Activated CD8-positive, alpha-beta T cell treated with anti-CD3 and anti-CD28 coated beads for 36 hours (primary cell): ENCODE data around the gene TEAD3. TPM values are rescaled to one million over a fixed set of nuclear protein-coding genes. Genes with fewer than 3 reads are reported as not detected.

Source experiments
- ATAC-seq: fragments of 200-7000 bp; cut with Tn5 transposase; one replicate; pipeline ENCODE4 v1.10.0; 2021; ENCODE audit warnings: mild to moderate bottlenecking, moderate library complexity
- CTCF ChIA-PET: fragments of 350-600 bp; sonication (Branson Sonifier 250); formaldehyde crosslinking; loops from one replicate; lab custom pipeline; 2021; ENCODE audit warnings: antibody characterized with exemption; lab: Charles Lee
- POLR2A ChIA-PET: fragments of 350-600 bp; sonication (Branson Sonifier 250); formaldehyde crosslinking; loops from one replicate; lab custom pipeline; 2021; ENCODE audit warnings: antibody characterized with exemption; lab: Charles Lee
- DNase-seq: peaks from one replicate; pipeline ENCODE4 v3.0.0-alpha.2; 2020
- H3K27ac Mint-ChIP-seq: one replicate; pipeline ENCODE4 v1.8.0; 2021; ENCODE audit warnings: mild to moderate bottlenecking, mixed read lengths
- H3K27me3 Mint-ChIP-seq: one replicate; pipeline ENCODE4 v1.8.0; 2021; ENCODE audit warnings: mixed read lengths
- H3K36me3 Mint-ChIP-seq: one replicate; pipeline ENCODE4 v1.8.0; 2021; ENCODE audit warnings: low read depth, mixed read lengths
- H3K4me1 Mint-ChIP-seq: one replicate; pipeline ENCODE4 v1.8.0; 2021; ENCODE audit warnings: low read depth, mixed read lengths
- H3K4me3 Mint-ChIP-seq: one replicate; pipeline ENCODE4 v1.8.0; 2021; ENCODE audit warnings: mild to moderate bottlenecking, moderate library complexity, mixed read lengths
- H3K9me3 Mint-ChIP-seq: one replicate; pipeline ENCODE4 v1.8.0; 2021; ENCODE audit warnings: mixed read lengths
- intact Hi-C: fragments of 100-400 bp; cut with micrococcal nuclease; formaldehyde crosslinking; loops from one replicate; pipeline ENCODE4 v1.10.0; 2022
- total RNA-seq, 2 experiments: library from RNA; stranded (reverse); gene quantifications; one replicate each; pipeline ENCODE4 v1.2.3, GENCODE V29; 2021
- TF ChIP-seq, protein P1 (sequence below): fragments of 200-600 bp; IDR thresholded peaks from one replicate; pipeline ENCODE4 v1.8.0; 2022; ENCODE audit warnings: antibody characterized with exemption, mild to moderate bottlenecking

Gene TEAD3
- total RNA-seq, 2 experiments from 2014 or later = 0.68 to 0.81 TPM

DNA sequence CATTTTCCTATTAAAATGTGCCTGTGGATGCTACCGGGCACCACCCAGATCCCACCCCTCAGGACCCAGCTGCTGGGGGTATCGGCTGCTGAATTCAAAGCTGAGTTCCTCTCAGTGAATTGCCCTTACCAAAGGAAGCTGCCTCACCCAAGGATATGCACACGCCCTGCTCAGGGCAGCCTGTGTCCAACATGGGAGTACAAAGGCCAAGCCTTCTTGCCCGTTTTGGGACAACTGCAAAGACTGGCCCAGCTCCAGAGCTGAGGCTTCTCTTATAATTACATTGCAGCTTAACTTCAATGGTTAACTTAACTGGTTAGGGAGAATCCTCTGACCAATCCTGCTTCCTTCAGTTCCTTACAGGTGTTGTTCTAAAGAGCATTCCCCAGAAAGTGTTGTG, 64.6 kb downstream of the TEAD3 start:
- CTCF ChIA-PET = interaction anchor here (0.7 to 2.5 kb wide), 3 partner anchors 13 to 19 kb away, joined by 3 to 7 read pairs (median 6); no protein-coding TSS in a partner anchor
- no peak overlapping the region for H3K27ac Mint-ChIP-seq

DNA sequence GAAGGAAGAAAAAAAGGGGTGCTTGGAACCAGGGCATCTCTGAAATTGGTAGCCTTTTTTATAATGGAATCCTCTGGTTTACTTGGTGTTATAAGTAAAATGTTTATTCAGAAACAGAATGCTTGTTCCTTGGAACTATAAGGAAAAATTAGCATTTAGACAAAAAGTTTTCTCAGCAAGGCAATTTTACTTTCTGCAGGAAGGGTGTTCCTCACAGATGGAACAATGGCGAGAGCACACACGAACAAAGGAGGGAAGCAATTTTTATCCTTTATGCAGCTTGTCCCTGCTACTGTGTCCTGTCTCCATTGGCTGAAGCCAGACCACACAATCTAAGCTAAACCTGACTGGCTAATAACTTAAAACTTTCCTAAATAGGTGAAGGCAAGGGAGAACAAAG, 67.4 kb downstream of the TEAD3 start:
- H3K4me3 Mint-ChIP-seq = no peak overlapping the region
- peaks cover 16% of the 10 kb centered on the region for H3K9me3 Mint-ChIP-seq
- ChIA-PET POLR2A (no interaction called here), CTCF (no interaction called here)
- no peak for DNase-seq
- no peaks in the 10 kb centered on the region for H3K27me3 Mint-ChIP-seq
- ATAC-seq = no peak
- H3K36me3 Mint-ChIP-seq = peaks cover 25% of the 10 kb centered on the region
- TF ChIP-seq, protein P1, sequence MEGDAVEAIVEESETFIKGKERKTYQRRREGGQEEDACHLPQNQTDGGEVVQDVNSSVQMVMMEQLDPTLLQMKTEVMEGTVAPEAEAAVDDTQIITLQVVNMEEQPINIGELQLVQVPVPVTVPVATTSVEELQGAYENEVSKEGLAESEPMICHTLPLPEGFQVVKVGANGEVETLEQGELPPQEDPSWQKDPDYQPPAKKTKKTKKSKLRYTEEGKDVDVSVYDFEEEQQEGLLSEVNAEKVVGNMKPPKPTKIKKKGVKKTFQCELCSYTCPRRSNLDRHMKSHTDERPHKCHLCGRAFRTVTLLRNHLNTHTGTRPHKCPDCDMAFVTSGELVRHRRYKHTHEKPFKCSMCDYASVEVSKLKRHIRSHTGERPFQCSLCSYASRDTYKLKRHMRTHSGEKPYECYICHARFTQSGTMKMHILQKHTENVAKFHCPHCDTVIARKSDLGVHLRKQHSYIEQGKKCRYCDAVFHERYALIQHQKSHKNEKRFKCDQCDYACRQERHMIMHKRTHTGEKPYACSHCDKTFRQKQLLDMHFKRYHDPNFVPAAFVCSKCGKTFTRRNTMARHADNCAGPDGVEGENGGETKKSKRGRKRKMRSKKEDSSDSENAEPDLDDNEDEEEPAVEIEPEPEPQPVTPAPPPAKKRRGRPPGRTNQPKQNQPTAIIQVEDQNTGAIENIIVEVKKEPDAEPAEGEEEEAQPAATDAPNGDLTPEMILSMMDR = no peak
- H3K27ac Mint-ChIP-seq = no peak overlapping the region
- intact Hi-C loops = no loop called here
- H3K4me1 Mint-ChIP-seq = no peaks in the 10 kb centered on the region

More for the DNA sequence above, 64.6 kb downstream of the TEAD3 start:
- intact Hi-C loops = no loop called here
- Mint-ChIP-seq H3K4me1 (no peaks in the 10 kb centered on the region), H3K4me3 (no peak overlapping the region), H3K27me3 (no peaks in the 10 kb centered on the region), H3K9me3 (peaks cover 16% of the 10 kb centered on the region), H3K36me3 (peaks cover 9% of the 10 kb centered on the region)
- TF ChIP-seq, protein P1 = no peak
- POLR2A ChIA-PET = no interaction called here
- no peak for DNase-seq
- no peak for ATAC-seq

DNA sequence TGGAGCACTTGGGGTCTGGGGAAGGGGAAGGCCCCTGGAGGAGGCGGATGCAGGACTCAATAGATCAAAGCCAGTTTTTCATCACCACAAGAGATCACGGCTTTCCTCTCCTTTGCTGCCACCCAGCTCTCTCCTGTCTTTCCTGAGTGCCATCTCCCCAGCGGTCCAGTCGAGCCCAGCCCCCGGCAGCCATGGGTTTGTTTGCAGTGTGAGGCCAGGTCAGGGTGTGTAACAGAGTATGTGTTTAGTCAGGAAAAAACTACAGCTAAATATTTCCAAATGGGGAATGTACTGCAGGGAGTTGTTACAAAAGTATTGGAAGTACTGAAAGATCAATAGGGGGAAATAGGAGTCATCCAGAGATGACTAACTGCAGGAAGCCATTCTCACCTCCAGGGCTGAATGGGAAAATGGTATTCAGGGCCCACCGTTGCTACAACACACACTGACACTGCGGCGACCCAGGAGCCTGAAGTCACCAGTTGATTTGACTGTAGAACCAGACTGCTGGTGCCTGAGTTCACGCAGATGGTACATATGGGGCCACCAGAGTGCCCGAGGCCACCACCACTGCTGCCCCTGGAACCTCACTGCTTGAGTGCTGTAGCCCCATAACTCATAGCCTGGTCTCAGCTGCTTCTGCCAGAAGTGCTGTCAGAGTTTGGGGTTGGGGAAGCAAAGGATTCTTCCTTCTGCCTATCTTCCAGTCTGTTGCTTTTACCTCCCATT, 68.3 kb downstream of the TEAD3 start:
- TF ChIP-seq, protein P1 = no peak
- DNase-seq = no peak
- no peak for ATAC-seq
- Mint-ChIP-seq H3K27ac (no peak overlapping the region), H3K4me1 (no peaks in the 10 kb centered on the region), H3K27me3 (no peaks in the 10 kb centered on the region), H3K9me3 (peaks cover 16% of the 10 kb centered on the region), H3K4me3 (no peak overlapping the region), H3K36me3 (peaks cover 25% of the 10 kb centered on the region)
- ChIA-PET POLR2A (interaction anchor here (0.7 to 1.0 kb wide), 2 partner anchors 10 to 12 kb away, joined by 3 read pairs; no protein-coding TSS in a partner anchor), CTCF (interaction anchor here (0.8 kb wide), 1 partner anchor 11 kb away, joined by 3 read pairs; no protein-coding TSS in a partner anchor)
- intact Hi-C loops = no loop called here

DNA sequence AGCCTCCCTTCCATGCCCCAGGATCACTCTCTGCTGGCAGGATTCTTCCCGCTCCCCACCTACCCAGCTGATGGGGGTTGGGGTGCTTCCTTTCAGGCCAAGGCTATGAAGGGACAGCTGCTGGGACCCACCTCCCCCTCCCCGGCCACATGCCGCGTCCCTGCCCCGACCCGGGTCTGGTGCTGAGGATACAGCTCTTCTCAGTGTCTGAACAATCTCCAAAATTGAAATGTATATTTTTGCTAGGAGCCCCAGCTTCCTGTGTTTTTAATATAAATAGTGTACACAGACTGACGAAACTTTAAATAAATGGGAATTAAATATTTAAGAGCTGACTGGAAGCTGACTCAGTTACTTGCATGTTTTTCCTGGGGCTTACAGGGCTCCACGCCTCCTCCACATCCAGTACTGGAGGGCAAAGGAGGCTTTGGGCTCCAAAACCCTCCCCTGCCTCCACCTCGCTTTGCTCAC, 69.0 kb downstream of the TEAD3 start:
- H3K36me3 Mint-ChIP-seq = peaks cover 25% of the 10 kb centered on the region
- H3K27ac Mint-ChIP-seq = no peak overlapping the region
- H3K4me3 Mint-ChIP-seq = no peak overlapping the region
- intact Hi-C loops = no loop called here
- no peak for DNase-seq
- ChIA-PET CTCF (interaction anchor here (0.8 to 1.6 kb wide), 3 partner anchors 10 to 86 kb away, joined by 3 to 5 read pairs (median 3); partner anchors contain the start of genes FANCE and PPARD), POLR2A (interaction anchor here (1.0 kb wide), 1 partner anchor 13 kb away, joined by 3 read pairs; no protein-coding TSS in a partner anchor)
- TF ChIP-seq, protein P1 = no peak
- H3K27me3 Mint-ChIP-seq = no peaks in the 10 kb centered on the region
- H3K4me1 Mint-ChIP-seq = no peaks in the 10 kb centered on the region
- H3K9me3 Mint-ChIP-seq = peaks cover 16% of the 10 kb centered on the region
- ATAC-seq = no peak

DNA sequence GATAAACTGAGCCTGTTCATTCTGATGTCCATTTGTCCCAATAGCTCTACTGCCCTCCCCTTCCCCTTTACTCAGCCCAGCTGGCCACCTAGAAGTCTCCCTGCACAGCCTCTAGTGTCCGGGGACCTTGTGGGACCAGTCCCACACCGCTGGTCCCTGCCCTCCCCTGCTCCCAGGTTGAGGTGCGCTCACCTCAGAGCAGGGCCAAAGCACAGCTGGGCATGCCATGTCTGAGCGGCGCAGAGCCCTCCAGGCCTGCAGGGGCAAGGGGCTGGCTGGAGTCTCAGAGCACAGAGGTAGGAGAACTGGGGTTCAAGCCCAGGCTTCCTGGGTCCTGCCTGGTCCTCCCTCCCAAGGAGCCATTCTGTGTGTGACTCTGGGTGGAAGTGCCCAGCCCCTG, 69.4 kb downstream of the TEAD3 start:
- ChIA-PET CTCF (interaction anchor here (1.1 to 1.6 kb wide), 2 partner anchors 25 to 86 kb away, joined by 3 to 5 read pairs; partner anchors contain the start of genes FANCE and PPARD), POLR2A (interaction anchor here (1.0 kb wide), 1 partner anchor 13 kb away, joined by 3 read pairs; no protein-coding TSS in a partner anchor)
- DNase-seq = no peak
- H3K4me3 Mint-ChIP-seq = no peak overlapping the region
- TF ChIP-seq, protein P1 = no peak
- intact Hi-C loops = no loop called here
- H3K27ac Mint-ChIP-seq = no peak overlapping the region
- H3K36me3 Mint-ChIP-seq = peaks cover 25% of the 10 kb centered on the region
- H3K4me1 Mint-ChIP-seq = no peaks in the 10 kb centered on the region
- peaks cover 16% of the 10 kb centered on the region for H3K9me3 Mint-ChIP-seq
- ATAC-seq = no peak
- no peaks in the 10 kb centered on the region for H3K27me3 Mint-ChIP-seq
